Measurements from ENCODE around the gene NRARP. TPM values are rescaled to one million over a fixed set of nuclear protein-coding genes. Genes with fewer than 3 reads are reported as not detected.
A peak's percentile ranks its signal among the peaks of the same experiment; 100 is the strongest.

The NRARP gene
- total RNA-seq, 2 donors from 2014 or later = 5.6 to 13.3 TPM

DNA sequence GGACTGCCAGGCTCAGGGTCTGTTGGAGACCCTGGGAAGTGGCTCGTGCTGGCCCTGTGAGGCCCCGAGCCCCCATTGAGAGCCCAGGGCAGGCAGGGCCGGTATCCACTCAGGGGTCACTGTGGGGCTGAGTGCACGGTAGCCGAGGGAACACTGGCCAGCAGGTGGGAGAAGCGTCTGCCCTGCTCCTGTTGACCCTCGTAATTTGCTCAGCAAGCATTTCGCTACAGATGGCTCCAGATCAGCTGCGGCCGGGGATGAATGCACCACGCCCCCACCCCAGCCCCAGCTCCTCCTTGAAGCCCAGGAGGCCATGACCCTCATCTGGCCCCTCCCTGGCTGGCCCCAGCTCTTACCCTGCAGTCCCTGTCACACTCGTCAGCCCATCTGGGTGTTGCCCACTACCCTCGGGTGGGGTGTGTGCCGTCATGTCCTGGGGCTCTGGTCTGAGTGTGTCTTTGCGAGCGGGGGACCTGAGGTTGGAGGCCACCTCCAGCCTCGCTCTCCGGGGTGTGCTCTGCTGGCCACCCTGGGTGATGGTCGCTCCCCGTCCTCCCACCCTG, 6.1 kb upstream of the NRARP start:
- TF ChIP-seq, protein P1, sequence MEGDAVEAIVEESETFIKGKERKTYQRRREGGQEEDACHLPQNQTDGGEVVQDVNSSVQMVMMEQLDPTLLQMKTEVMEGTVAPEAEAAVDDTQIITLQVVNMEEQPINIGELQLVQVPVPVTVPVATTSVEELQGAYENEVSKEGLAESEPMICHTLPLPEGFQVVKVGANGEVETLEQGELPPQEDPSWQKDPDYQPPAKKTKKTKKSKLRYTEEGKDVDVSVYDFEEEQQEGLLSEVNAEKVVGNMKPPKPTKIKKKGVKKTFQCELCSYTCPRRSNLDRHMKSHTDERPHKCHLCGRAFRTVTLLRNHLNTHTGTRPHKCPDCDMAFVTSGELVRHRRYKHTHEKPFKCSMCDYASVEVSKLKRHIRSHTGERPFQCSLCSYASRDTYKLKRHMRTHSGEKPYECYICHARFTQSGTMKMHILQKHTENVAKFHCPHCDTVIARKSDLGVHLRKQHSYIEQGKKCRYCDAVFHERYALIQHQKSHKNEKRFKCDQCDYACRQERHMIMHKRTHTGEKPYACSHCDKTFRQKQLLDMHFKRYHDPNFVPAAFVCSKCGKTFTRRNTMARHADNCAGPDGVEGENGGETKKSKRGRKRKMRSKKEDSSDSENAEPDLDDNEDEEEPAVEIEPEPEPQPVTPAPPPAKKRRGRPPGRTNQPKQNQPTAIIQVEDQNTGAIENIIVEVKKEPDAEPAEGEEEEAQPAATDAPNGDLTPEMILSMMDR (IDR thresholded peaks at IDR 0.05) = no peak
- H3K27ac ChIP-seq = no peak overlapping the region
- no peaks in the 10 kb centered on the region for H3K9me3 ChIP-seq
- H3K36me3 ChIP-seq = no peaks in the 10 kb centered on the region
- peaks cover 0 to 50% of the 10 kb centered on the region in 2 donors for H3K4me1 ChIP-seq
- no peak overlapping the region for H3K4me3 ChIP-seq
- DNase-seq (ENCODE audit: low spot score) = no peak
- H3K27me3 ChIP-seq = no peaks in the 10 kb centered on the region

DNA sequence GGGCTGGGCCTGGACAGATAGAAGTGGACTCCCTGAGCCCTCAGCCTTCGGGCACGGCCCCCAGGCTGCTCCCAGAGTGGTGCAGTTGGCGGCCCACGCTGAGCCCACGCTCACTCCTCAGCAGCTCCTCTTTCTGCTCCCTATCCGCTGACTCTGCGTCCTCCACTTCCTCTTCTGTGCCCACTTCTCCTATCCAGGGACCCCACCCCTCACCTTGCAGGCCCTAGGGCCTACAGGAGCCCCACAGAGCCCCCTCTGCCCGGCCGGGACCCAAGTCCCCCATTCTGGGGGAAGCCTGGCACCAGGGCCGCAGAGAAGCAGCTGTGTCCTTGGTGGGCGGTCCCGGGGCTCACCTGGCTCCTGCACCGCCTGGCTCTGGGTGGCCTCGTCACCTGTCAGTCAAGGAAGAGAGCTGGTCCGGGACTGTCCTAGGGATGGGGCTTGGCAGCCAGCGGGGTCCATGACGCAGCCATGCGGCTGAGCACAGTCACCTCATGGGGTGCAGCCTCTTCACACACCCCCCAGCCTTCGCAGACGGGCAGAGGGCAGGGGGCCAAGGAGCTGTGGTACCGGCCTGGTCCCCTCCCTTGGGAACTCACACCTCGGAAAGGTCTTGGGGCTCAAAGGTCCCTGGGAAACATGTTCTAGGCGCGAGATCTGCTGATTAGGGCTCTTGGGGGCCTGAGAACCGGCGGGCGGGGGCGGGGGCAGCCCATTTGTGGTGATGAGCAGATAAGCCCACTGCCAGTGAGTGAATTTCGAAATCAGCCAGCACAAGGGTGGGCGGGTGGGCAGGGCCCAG, 5.4 kb upstream of the NRARP start:
- no peaks in the 10 kb centered on the region for H3K27me3 ChIP-seq

DNA sequence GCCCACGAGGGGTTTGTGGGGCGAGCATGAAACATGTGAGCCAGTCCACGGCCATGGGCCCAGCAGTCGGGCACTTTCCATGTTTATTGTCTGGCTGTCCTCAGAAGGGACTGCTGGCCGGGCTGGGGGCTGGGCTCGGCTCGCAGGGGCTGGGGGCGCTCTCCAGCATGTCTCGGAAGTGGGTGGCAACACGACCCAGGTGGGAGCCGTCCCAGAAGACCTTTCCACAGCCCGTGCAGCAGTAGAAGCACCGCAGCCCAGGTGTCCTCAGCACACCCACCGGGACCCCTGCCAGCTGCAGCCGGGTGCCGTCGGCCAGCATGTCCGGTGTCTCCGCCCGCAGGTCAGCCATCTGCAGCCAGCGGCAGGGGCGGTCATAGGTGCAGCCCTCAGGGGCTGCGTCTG, 4.8 kb upstream of the NRARP start:
- no peak overlapping the region for H3K4me3 ChIP-seq
- H3K27ac ChIP-seq = peak overlapping the region in 1 of 2 donors; percentile 68
- H3K9me3 ChIP-seq = no peaks in the 10 kb centered on the region
- no peak for DNase-seq (ENCODE audit: low spot score)
- H3K4me1 ChIP-seq = peaks cover 0 to 57% of the 10 kb centered on the region in 2 donors
- H3K27me3 ChIP-seq = no peaks in the 10 kb centered on the region
- TF ChIP-seq, protein P1 (IDR thresholded peaks at IDR 0.05) = no peak
- H3K36me3 ChIP-seq = no peaks in the 10 kb centered on the region

More for the DNA sequence above, 5.4 kb upstream of the NRARP start:
- H3K27ac ChIP-seq = no peak overlapping the region
- DNase-seq (ENCODE audit: low spot score) = no peak
- TF ChIP-seq, protein P1 (IDR thresholded peaks at IDR 0.05) = no peak
- H3K4me3 ChIP-seq = no peak overlapping the region
- no peaks in the 10 kb centered on the region for H3K36me3 ChIP-seq
- H3K9me3 ChIP-seq = no peaks in the 10 kb centered on the region
- peaks cover 0 to 56% of the 10 kb centered on the region in 2 donors for H3K4me1 ChIP-seq

DNA sequence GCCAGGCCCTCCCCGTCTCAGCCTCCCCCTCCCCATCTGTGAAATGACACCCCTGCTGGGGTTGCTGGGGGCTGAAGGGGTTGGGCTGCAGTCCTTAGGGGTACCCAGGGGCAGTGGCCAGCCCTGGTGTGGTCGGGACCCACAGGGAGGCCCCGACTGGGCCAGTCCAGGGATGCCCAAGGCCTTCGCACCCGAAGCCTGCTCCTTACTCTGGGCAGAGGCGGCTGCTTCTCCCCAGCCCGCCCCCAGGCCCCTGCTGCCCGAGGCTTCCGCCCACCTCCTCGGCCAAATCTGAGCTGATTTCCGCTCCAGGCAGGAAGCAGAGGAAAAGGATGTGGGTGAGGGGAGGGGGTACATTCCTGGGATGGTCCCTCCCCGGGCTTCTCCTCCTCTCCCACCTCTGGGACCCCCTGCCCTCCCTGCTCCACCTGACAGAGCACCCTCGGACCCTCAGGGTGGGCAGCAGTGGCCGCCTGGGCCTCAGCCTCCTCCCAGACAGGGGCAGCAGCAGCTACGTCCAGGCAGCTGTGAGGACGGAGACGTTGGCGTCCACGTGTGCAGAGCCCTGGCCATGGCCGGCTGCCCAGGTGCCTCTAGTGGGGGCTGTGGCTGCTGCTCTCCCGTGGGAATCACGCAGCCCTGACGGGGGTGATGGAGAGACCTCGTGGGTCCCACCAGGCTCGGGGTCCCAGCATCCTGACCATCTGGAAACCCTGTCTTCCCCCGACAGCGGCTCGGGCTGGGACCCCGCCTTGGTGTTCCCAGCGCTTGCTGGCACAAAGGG, 4.2 kb upstream of the NRARP start:
- Histone ChIP-seq H3K36me3 (no peaks in the 10 kb centered on the region), H3K27me3 (no peaks in the 10 kb centered on the region), H3K4me3 (no peak overlapping the region), H3K27ac (peak overlapping the region; percentile 68 to 77), H3K4me1 (peaks cover 0 to 61% of the 10 kb centered on the region in 2 donors), H3K9me3 (no peaks in the 10 kb centered on the region)
- DNase-seq (ENCODE audit: low spot score) = no peak
- TF ChIP-seq, protein P1 (IDR thresholded peaks at IDR 0.05) = no peak

DNA sequence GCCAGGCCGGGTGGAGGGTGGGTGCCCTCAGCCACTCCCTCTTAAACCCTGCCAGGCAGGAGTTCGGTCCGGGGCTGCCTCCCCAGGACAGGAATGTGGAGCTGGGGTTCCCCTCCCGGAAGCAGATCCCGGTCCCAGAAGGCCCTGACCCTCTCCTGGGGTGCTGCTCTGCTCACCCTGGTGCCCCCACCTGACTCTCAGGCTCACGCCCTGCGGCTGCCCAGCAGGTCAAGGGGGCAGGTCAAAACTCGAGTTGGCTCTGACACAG, 3.7 kb upstream of the NRARP start:
- H3K4me3 ChIP-seq = peak overlapping the region in 1 of 2 donors; percentile 33
- H3K36me3 ChIP-seq = no peaks in the 10 kb centered on the region
- H3K27me3 ChIP-seq = no peaks in the 10 kb centered on the region
- no peaks in the 10 kb centered on the region for H3K9me3 ChIP-seq
- H3K27ac ChIP-seq = peak overlapping the region; percentile 68 to 77
- TF ChIP-seq, protein P1 (IDR thresholded peaks at IDR 0.05) = no peak
- DNase-seq (ENCODE audit: low spot score) = no peak
- peaks cover 0 to 67% of the 10 kb centered on the region in 2 donors for H3K4me1 ChIP-seq
